Keratinocyte (primary cell): ENCODE data around the gene BRIP1.

Experiments used
- CTCF ChIP-seq, 3 experiments: IDR thresholded peaks in 1 of 3; conservative IDR thresholded peaks in 1 of 3; optimal IDR thresholded peaks in 1 of 3; 2 replicates in 2 of 3; 3 replicates in 1 of 3; pipeline versions ENCODE3 to v1.5.1; 2011; ENCODE audit warnings: low read length in 3 of 3, mild to moderate bottlenecking in 3 of 3, moderate library complexity in 2 of 3, control low read depth in 1 of 3, inconsistent platforms in 1 of 3; ENCODE audit not compliant: insufficient read depth in 2 of 3; ENCODE audit errors: extremely low read depth in 1 of 3
- EZH2 ChIP-seq: IDR thresholded peaks from one replicate; pipeline ENCODE4 v1.6.1; 2012; ENCODE audit warnings: inconsistent platforms, mild to moderate bottlenecking, low read length, moderate library complexity

- TF ChIP-seq CTCF (optimal IDR thresholded peaks at IDR 0.05 in 1 of 3, IDR thresholded peaks at IDR 0.05 in 1 of 3, conservative IDR thresholded peaks at IDR 0.05 in 1 of 3; ENCODE audit: extremely low read depth in 1 of 3, insufficient read depth in 2 of 3, low read length in 3 of 3) (no peak), EZH2 (no peak)
Observed at GRCh38 chr17:61904094-61904710, 40.9 kb upstream of the BRIP1 start.
